ENCODE data around the gene PRKCB.

GRCh38 chr16:23957287-23957686 lies 121.5 kb downstream of the PRKCB start:
- TF ChIP-seq EZH2 (IDR thresholded peaks at IDR 0.05; ENCODE audit: low read length) (no peak), CTCF (optimal IDR thresholded peaks at IDR 0.05 in 1 of 3, IDR thresholded peaks at IDR 0.05 in 1 of 3, conservative IDR thresholded peaks at IDR 0.05 in 1 of 3; ENCODE audit: extremely low read depth in 1 of 3, insufficient read depth in 2 of 3, low read length in 3 of 3) (no peak)

Measured in keratinocyte (primary cell).